Body of pancreas (tissue), 4 donors: ENCODE results near the gene RNASE12.
"Not testable (repeated sequence)": the region's sequence is repeated elsewhere in the genome, so short reads cannot be mapped to it uniquely, and the experiment has no call there.

Experiments used
- POLR2A ChIP-seq, 3 donors: fragments of 450-650 bp; IDR thresholded peaks; one replicate each; pipeline ENCODE4 v1.6.1; 2016; ENCODE audit warnings: antibody characterized with exemption in 3 of 3, mild to moderate bottlenecking in 2 of 3
- TF ChIP-seq, protein P1 (sequence below), 7 experiments: fragments of 450-650 bp in 4 of 7; fragments of 200-600 bp in 3 of 7; sonication (generic) in 3 of 7; IDR thresholded peaks; one replicate each; pipeline ENCODE4 v1.5.1; 2016 to 2019; ENCODE audit warnings: antibody characterized with exemption in 7 of 7

DNA sequence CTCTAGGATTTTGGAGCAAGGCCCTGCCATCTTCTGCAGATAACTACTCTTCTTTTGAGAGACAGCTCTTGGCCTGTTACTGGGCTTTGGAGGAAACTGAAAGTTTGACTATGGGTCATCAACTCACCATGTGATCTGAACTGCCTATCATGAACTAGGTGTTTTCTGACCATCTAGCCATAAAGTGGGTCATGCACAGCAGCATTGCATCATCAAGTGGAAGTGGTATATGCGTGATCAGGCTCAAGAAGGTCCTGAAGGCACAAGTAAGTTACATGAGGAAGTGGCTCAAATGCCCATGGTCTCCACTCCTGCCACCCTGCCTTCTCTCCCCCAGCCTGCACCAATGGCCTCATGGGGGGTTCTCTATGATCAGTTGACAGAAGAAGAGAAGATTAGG lies 20.5 kb downstream of the RNASE12 start:
- not testable (repeated sequence) for TF ChIP-seq POLR2A (IDR thresholded peaks at IDR 0.05)
- TF ChIP-seq, protein P1, sequence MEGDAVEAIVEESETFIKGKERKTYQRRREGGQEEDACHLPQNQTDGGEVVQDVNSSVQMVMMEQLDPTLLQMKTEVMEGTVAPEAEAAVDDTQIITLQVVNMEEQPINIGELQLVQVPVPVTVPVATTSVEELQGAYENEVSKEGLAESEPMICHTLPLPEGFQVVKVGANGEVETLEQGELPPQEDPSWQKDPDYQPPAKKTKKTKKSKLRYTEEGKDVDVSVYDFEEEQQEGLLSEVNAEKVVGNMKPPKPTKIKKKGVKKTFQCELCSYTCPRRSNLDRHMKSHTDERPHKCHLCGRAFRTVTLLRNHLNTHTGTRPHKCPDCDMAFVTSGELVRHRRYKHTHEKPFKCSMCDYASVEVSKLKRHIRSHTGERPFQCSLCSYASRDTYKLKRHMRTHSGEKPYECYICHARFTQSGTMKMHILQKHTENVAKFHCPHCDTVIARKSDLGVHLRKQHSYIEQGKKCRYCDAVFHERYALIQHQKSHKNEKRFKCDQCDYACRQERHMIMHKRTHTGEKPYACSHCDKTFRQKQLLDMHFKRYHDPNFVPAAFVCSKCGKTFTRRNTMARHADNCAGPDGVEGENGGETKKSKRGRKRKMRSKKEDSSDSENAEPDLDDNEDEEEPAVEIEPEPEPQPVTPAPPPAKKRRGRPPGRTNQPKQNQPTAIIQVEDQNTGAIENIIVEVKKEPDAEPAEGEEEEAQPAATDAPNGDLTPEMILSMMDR (IDR thresholded peaks at IDR 0.05): not testable (repeated sequence)
